ENCODE results near the gene UNC119B.

The UNC119B gene

GRCh38 chr12:120761519-120761934 is 51.3 kb downstream of the UNC119B start:
- no peak for TF ChIP-seq ZFX (IDR thresholded peaks at IDR 0.05)
- no peak for TF ChIP-seq CTCF (conservative IDR thresholded peaks at IDR 0.05)
- no peak overlapping the region for H3K27ac ChIP-seq

- H3K27ac ChIP-seq, result no peak overlapping the region
- TF ChIP-seq ZFX (IDR thresholded peaks at IDR 0.05), result no peak
Measured at GRCh38 chr12:120762086-120762485, 51.8 kb downstream of the UNC119B start.

GRCh38 chr12:120763250-120763649 is 53.0 kb downstream of the UNC119B start:
- TF ChIP-seq ZFX (IDR thresholded peaks at IDR 0.05), result no peak
- no peak for TF ChIP-seq CTCF (conservative IDR thresholded peaks at IDR 0.05)
- H3K27ac ChIP-seq, result no peak overlapping the region

GRCh38 chr12:120764816-120765215 is 54.6 kb downstream of the UNC119B start:
- no peak for TF ChIP-seq ZFX (IDR thresholded peaks at IDR 0.05)
- TF ChIP-seq CTCF (conservative IDR thresholded peaks at IDR 0.05), result no peak
- no peak overlapping the region for H3K27ac ChIP-seq

GRCh38 chr12:120766566-120766965 is 56.3 kb downstream of the UNC119B start:
- H3K27ac ChIP-seq, result no peak overlapping the region
- TF ChIP-seq CTCF (conservative IDR thresholded peaks at IDR 0.05) (no peak), ZFX (IDR thresholded peaks at IDR 0.05) (no peak)

- H3K27ac ChIP-seq, result no peak overlapping the region
- TF ChIP-seq ZFX (IDR thresholded peaks at IDR 0.05) (no peak), CTCF (conservative IDR thresholded peaks at IDR 0.05) (no peak)
Measured at GRCh38 chr12:120767071-120768024, 57.1 kb downstream of the UNC119B start.

- H3K27ac ChIP-seq, result no peak overlapping the region
- no peak for TF ChIP-seq CTCF (conservative IDR thresholded peaks at IDR 0.05)
- TF ChIP-seq ZFX (IDR thresholded peaks at IDR 0.05), result no peak
Measured at GRCh38 chr12:120771097-120771496, 60.8 kb downstream of the UNC119B start.
